ENCODE results near the gene HPCAL1. TPM values are rescaled to one million over a fixed set of nuclear protein-coding genes. Genes with fewer than 3 reads are reported as not detected.

HPCAL1 gene
- total RNA-seq, 1 donor from 2014 or later, result 12.3 TPM

- H3K4me2 ChIP-seq (ENCODE audit: low read length), result no peak overlapping the region
- H3K27me3 Mint-ChIP-seq (ENCODE audit: low read depth, unreplicated experiment), result peaks cover 10% of the 10 kb centered on the region
- no peaks in the 10 kb centered on the region for H3K27me3 ChIP-seq (ENCODE audit: insufficient read depth, low read length)
- peaks cover 5% of the 10 kb centered on the region for H3K36me3 Mint-ChIP-seq (ENCODE audit: low read depth, unreplicated experiment)
- no peaks in the 10 kb centered on the region for H3K9me3 Mint-ChIP-seq (ENCODE audit: unreplicated experiment)
- no peak overlapping the region for H2AFZ ChIP-seq (ENCODE audit: low read depth, low read length)
- H3K4me1 Mint-ChIP-seq (ENCODE audit: low read depth, unreplicated experiment), result peaks cover 2% of the 10 kb centered on the region
- peaks cover 33% of the 10 kb centered on the region for H3K4me1 ChIP-seq (ENCODE audit: insufficient read depth, low read length)
- DNase-seq (ENCODE audit: low read depth), result peak; percentile 60
- H3K4me3 Mint-ChIP-seq (ENCODE audit: unreplicated experiment), result no peak overlapping the region
- no peaks in the 10 kb centered on the region for H4K20me1 ChIP-seq (ENCODE audit: insufficient read depth, low read length)
- H3K27ac ChIP-seq (ENCODE audit: low read depth, low read length), result no peak overlapping the region
- no peaks in the 10 kb centered on the region for H3K36me3 ChIP-seq (ENCODE audit: insufficient read depth, low read length)
- H3K27ac Mint-ChIP-seq (ENCODE audit: unreplicated experiment), result no peak overlapping the region
- no peak for TF ChIP-seq EZH2 (IDR thresholded peaks at IDR 0.05; ENCODE audit: insufficient read depth, low read length)
- TF ChIP-seq CTCF (IDR thresholded peaks at IDR 0.05; ENCODE audit: insufficient read depth, low read depth, low read length), result no peak
- H3K9ac ChIP-seq (ENCODE audit: low read length), result no peak overlapping the region
- H3K79me2 ChIP-seq (ENCODE audit: insufficient read depth, low read length), result no peaks in the 10 kb centered on the region
- no peak overlapping the region for H3K4me3 ChIP-seq (ENCODE audit: insufficient read depth, low read depth, low read length)
- FAIRE-seq, result no peak
- H3K9me3 ChIP-seq (ENCODE audit: insufficient read depth, low read depth, low read length), result no peaks in the 10 kb centered on the region
Observed at GRCh38 chr2:10402062-10402585, 99.4 kb downstream of the HPCAL1 start.

- no peak overlapping the region for H3K4me3 Mint-ChIP-seq (ENCODE audit: unreplicated experiment)
- Histone ChIP-seq H3K27me3 (ENCODE audit: insufficient read depth, low read length) (no peaks in the 10 kb centered on the region), H3K27ac (ENCODE audit: low read depth, low read length) (no peak overlapping the region), H3K79me2 (ENCODE audit: insufficient read depth, low read length) (no peaks in the 10 kb centered on the region), H3K9me3 (ENCODE audit: insufficient read depth, low read depth, low read length) (no peaks in the 10 kb centered on the region), H3K36me3 (ENCODE audit: insufficient read depth, low read length) (no peaks in the 10 kb centered on the region), H3K4me3 (ENCODE audit: insufficient read depth, low read depth, low read length) (no peak overlapping the region), H2AFZ (ENCODE audit: low read depth, low read length) (no peak overlapping the region), H4K20me1 (ENCODE audit: insufficient read depth, low read length) (no peaks in the 10 kb centered on the region), H3K9ac (ENCODE audit: low read length) (no peak overlapping the region), H3K4me1 (ENCODE audit: insufficient read depth, low read length) (peaks cover 37% of the 10 kb centered on the region), H3K4me2 (ENCODE audit: low read length) (no peak overlapping the region)
- H3K27ac Mint-ChIP-seq (ENCODE audit: unreplicated experiment), result no peak overlapping the region
- peaks cover 7% of the 10 kb centered on the region for H3K36me3 Mint-ChIP-seq (ENCODE audit: low read depth, unreplicated experiment)
- peaks cover 2% of the 10 kb centered on the region for H3K4me1 Mint-ChIP-seq (ENCODE audit: low read depth, unreplicated experiment)
- no peak for FAIRE-seq
- H3K9me3 Mint-ChIP-seq (ENCODE audit: unreplicated experiment), result no peaks in the 10 kb centered on the region
- TF ChIP-seq CTCF (IDR thresholded peaks at IDR 0.05; ENCODE audit: insufficient read depth, low read depth, low read length) (no peak), EZH2 (IDR thresholded peaks at IDR 0.05; ENCODE audit: insufficient read depth, low read length) (no peak)
- H3K27me3 Mint-ChIP-seq (ENCODE audit: low read depth, unreplicated experiment), result peaks cover 7% of the 10 kb centered on the region
- no peak for DNase-seq (ENCODE audit: low read depth)
Observed at GRCh38 chr2:10402653-10403215, 100.0 kb downstream of the HPCAL1 start.
